ENCODE results near the gene OTX2. TPM values are rescaled to one million over a fixed set of nuclear protein-coding genes. Genes with fewer than 3 reads are reported as not detected.

Gene OTX2
- total RNA-seq, 1 experiment from 2014 or later, result not detected

DNA sequence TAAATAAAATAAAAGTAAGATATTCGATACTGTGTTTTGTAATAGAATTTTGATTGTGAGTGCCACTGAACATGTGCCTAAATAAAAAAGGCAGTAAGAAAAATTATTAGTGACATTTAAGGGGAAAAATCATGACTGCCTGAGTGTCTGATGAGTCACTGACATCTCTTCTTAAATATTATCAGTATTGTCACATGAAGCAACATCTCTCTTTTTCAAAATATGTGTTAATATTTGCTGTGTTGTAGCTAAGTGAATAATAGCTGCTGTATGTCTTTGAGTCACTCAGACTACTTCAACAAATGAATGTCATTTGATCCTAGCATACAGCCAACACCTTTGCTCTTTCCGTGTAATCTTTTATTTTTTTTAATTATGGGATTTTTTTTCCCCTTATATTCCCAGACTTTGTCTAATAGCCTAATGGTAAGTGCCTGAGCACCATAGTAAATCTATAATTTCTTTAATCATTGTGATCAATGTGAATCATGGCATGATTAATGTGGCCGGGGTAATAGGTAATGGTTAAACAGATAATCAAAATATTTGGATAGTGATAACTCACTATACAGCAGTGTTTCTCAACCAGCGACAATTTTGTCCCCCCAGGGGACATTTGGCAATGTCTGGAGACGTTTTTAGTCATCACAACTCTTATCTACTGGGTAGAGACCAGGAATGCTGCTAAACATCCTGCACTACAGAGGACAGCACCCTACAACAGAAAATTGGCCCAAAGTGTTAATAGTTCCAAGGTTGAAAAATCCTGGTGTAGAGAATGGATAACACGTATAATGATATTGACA is 11.7 kb upstream of the OTX2 start (continued):
- no peak for TF ChIP-seq YY1 (IDR thresholded peaks at IDR 0.05; ENCODE audit: extremely low read depth, insufficient replicate concordance, low read depth, low read length)
- TF ChIP-seq EGR1 (IDR thresholded peaks at IDR 0.05; ENCODE audit: low read depth), result no peak
- no peak for TF ChIP-seq POLR2A (IDR thresholded peaks at IDR 0.05; ENCODE audit: borderline replicate concordance, extremely low read depth, insufficient read depth, insufficient read length)

DNA sequence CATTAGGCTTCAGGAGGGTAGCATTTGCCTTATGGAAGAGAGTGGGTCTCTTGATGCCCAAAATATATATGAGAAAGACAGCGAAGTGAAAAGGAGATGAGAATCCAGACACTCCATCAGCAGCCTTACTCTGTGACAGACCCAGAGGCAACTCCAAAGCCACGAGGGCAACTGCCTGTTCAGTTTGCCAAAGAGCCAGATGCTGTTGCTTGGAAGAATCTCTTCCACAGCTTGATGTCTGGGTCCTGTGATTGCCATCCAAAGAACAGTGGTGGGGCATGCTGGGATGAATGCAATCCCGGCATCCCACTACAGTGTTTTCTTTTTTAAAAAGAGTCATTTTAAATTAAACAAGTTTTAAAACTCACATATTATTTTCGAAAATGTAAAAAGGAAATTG is 10.9 kb upstream of the OTX2 start:
- Histone ChIP-seq H4K20me1 (ENCODE audit: insufficient read depth) (no peaks in the 10 kb centered on the region), H3K9ac (ENCODE audit: low read length) (no peak overlapping the region), H3K4me3 (replicated peaks in 1 of 2; ENCODE audit: low read depth in 1 of 2, low read length in 2 of 2) (no peak overlapping the region), H3K4me2 (ENCODE audit: low read length) (no peak overlapping the region), H3K9me2 (ENCODE audit: insufficient read depth) (no peaks in the 10 kb centered on the region), H3K27me3 (ENCODE audit: insufficient read depth, low read length) (peaks cover 69% of the 10 kb centered on the region), H3K4me1 (ENCODE audit: control insufficient read depth in 1 of 2, insufficient read depth in 2 of 2, low read length in 2 of 2) (no peaks in the 10 kb centered on the region), H3K27ac (ENCODE audit: low read depth, low read length) (no peak overlapping the region), H2AFZ (ENCODE audit: low read depth, low read length, poor library complexity, severe bottlenecking) (no peak overlapping the region), H3K9me3 (ENCODE audit: control insufficient read depth in 1 of 2, insufficient read depth in 1 of 2, low read depth in 1 of 2, low read length in 2 of 2) (no peaks in the 10 kb centered on the region), H3K36me3 (ENCODE audit: control insufficient read depth in 1 of 2, insufficient read depth in 2 of 2, low read length in 2 of 2) (no peaks in the 10 kb centered on the region), H3K79me2 (ENCODE audit: insufficient read depth, low read length) (no peaks in the 10 kb centered on the region)
- ChIA-PET POLR2A (no interaction called here), RAD21 (ENCODE audit: low non-redundant PET in 1 of 2, low total read pairs in 2 of 2, uncharacterized antibody in 2 of 2, unreplicated experiment in 2 of 2) (no interaction called here), CTCF (no interaction called here)
- ATAC-seq (no peak), DNase-seq (ENCODE audit: low read depth, low spot score) (no peak)
- intact Hi-C loops (cut with micrococcal nuclease), result no loop called here
- TF ChIP-seq EGR1 (IDR thresholded peaks at IDR 0.05; ENCODE audit: low read depth), result no peak
- TF ChIP-seq, protein P1, sequence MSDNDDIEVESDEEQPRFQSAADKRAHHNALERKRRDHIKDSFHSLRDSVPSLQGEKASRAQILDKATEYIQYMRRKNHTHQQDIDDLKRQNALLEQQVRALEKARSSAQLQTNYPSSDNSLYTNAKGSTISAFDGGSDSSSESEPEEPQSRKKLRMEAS (IDR thresholded peaks at IDR 0.05), result no peak
- no TSS peak for BruUV-seq (replicated peaks)

DNA sequence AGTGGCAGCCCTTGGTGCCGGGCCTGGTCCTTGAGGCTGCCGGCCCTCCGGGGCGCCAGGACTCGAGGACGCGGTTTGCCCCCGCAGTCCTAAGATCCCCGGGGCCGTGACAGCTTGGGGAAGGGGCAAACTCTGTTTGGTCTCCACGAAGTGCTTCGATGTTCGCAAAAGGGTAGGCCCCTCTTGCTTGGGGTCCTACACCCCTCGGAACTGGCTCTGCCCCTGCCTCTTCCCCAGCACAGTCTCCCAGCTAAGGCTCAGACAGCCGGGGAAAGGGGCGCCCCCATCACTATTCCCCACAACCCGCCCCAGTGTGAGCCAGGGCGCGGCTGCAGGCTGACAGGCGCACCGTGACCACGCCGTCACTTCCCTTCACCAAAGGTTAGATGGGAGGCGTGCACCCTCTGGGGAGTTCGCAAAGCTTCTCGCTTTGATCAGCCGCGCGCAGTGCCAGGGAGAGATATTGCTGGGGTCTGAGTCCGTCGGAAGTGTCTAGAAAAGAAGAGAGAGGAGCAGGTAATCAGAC is 7.2 kb upstream of the OTX2 start:
- Histone ChIP-seq H3K9me3 (ENCODE audit: control insufficient read depth in 1 of 2, insufficient read depth in 1 of 2, low read depth in 1 of 2, low read length in 2 of 2) (no peaks in the 10 kb centered on the region), H3K27ac (ENCODE audit: low read depth, low read length) (no peak overlapping the region), H3K27me3 (ENCODE audit: insufficient read depth, low read length) (peaks cover 78% of the 10 kb centered on the region), H3K36me3 (ENCODE audit: control insufficient read depth in 1 of 2, insufficient read depth in 2 of 2, low read length in 2 of 2) (no peaks in the 10 kb centered on the region), H3K79me2 (ENCODE audit: insufficient read depth, low read length) (no peaks in the 10 kb centered on the region), H4K20me1 (ENCODE audit: insufficient read depth) (no peaks in the 10 kb centered on the region), H3K4me3 (replicated peaks in 1 of 2; ENCODE audit: low read depth in 1 of 2, low read length in 2 of 2) (no peak overlapping the region), H2AFZ (ENCODE audit: low read depth, low read length, poor library complexity, severe bottlenecking) (no peak overlapping the region), H3K9me2 (ENCODE audit: insufficient read depth) (no peaks in the 10 kb centered on the region), H3K4me1 (ENCODE audit: control insufficient read depth in 1 of 2, insufficient read depth in 2 of 2, low read length in 2 of 2) (no peaks in the 10 kb centered on the region), H3K9ac (ENCODE audit: low read length) (no peak overlapping the region), H3K4me2 (ENCODE audit: low read length) (no peak overlapping the region)
- ATAC-seq, result no peak
- POLR2A ChIA-PET, result no interaction called here
- CTCF ChIA-PET, result no interaction called here
- BruUV-seq (replicated peaks), result no TSS peak
- intact Hi-C loops (cut with micrococcal nuclease), result no loop called here
- no peak for DNase-seq (ENCODE audit: low read depth, low spot score)
- RAD21 ChIA-PET (ENCODE audit: low non-redundant PET in 1 of 2, low total read pairs in 2 of 2, uncharacterized antibody in 2 of 2, unreplicated experiment in 2 of 2), result no interaction called here
- TF ChIP-seq FOSL1 (IDR thresholded peaks at IDR 0.05; ENCODE audit: low read depth) (no peak), EZH2phosphoT487 (IDR thresholded peaks at IDR 0.05; ENCODE audit: borderline replicate concordance) (no peak), JUND (IDR thresholded peaks at IDR 0.05) (no peak), POLR2A (IDR thresholded peaks at IDR 0.05; ENCODE audit: borderline replicate concordance, extremely low read depth, insufficient read depth, insufficient read length) (no peak), ZFX (IDR thresholded peaks at IDR 0.05) (no peak), YY1 (IDR thresholded peaks at IDR 0.05; ENCODE audit: extremely low read depth, insufficient replicate concordance, low read depth, low read length) (no peak), CBX3 (IDR thresholded peaks at IDR 0.05; ENCODE audit: low read depth) (no peak)
- TF ChIP-seq, protein P2, sequence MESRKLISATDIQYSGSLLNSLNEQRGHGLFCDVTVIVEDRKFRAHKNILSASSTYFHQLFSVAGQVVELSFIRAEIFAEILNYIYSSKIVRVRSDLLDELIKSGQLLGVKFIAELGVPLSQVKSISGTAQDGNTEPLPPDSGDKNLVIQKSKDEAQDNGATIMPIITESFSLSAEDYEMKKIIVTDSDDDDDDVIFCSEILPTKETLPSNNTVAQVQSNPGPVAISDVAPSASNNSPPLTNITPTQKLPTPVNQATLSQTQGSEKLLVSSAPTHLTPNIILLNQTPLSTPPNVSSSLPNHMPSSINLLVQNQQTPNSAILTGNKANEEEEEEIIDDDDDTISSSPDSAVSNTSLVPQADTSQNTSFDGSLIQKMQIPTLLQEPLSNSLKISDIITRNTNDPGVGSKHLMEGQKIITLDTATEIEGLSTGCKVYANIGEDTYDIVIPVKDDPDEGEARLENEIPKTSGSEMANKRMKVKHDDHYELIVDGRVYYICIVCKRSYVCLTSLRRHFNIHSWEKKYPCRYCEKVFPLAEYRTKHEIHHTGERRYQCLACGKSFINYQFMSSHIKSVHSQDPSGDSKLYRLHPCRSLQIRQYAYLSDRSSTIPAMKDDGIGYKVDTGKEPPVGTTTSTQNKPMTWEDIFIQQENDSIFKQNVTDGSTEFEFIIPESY (IDR thresholded peaks at IDR 0.05; ENCODE audit: extremely low read depth, insufficient replicate concordance, low read length), result no peak
- TF ChIP-seq, protein P1 (IDR thresholded peaks at IDR 0.05), result no peak
- TF ChIP-seq, protein P3, sequence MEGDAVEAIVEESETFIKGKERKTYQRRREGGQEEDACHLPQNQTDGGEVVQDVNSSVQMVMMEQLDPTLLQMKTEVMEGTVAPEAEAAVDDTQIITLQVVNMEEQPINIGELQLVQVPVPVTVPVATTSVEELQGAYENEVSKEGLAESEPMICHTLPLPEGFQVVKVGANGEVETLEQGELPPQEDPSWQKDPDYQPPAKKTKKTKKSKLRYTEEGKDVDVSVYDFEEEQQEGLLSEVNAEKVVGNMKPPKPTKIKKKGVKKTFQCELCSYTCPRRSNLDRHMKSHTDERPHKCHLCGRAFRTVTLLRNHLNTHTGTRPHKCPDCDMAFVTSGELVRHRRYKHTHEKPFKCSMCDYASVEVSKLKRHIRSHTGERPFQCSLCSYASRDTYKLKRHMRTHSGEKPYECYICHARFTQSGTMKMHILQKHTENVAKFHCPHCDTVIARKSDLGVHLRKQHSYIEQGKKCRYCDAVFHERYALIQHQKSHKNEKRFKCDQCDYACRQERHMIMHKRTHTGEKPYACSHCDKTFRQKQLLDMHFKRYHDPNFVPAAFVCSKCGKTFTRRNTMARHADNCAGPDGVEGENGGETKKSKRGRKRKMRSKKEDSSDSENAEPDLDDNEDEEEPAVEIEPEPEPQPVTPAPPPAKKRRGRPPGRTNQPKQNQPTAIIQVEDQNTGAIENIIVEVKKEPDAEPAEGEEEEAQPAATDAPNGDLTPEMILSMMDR (IDR thresholded peaks at IDR 0.05 in 2 of 3, conservative IDR thresholded peaks at IDR 0.05 in 1 of 3; ENCODE audit: borderline replicate concordance in 1 of 3, insufficient read depth in 1 of 3, low read depth in 2 of 3, low read length in 2 of 3), result no peak
- TF ChIP-seq, protein P4, sequence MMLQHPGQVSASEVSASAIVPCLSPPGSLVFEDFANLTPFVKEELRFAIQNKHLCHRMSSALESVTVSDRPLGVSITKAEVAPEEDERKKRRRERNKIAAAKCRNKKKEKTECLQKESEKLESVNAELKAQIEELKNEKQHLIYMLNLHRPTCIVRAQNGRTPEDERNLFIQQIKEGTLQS (IDR thresholded peaks at IDR 0.05), result no peak
